Keratinocyte (primary cell): ENCODE measurements around the gene MLLT1. TPM values are rescaled to one million over a fixed set of nuclear protein-coding genes. Genes with fewer than 3 reads are reported as not detected.

Source experiments
- DNase-seq: peaks from one replicate; pipeline ENCODE4 v3.0.0-alpha.2; 2011; ENCODE audit warnings: low read depth, missing footprints, low spot score
- FAIRE-seq: peaks from 2 replicates; lab custom pipeline; 2011; peaks lifted over from hg19 to GRCh38; lab: Jason Lieb, UNC
- H2AFZ ChIP-seq: 2 replicates; pipeline ENCODE4 v1.6.0; 2012; ENCODE audit warnings: low read length, control low read depth, inconsistent platforms; ENCODE audit not compliant: control insufficient read depth
- H3K27ac ChIP-seq: 2 replicates; pipeline ENCODE4 v1.5.1; 2011; ENCODE audit warnings: low read length; ENCODE audit not compliant: control insufficient read depth, insufficient read depth
- H3K27me3 ChIP-seq: 3 replicates; pipeline ENCODE4 v1.6.0; 2011; ENCODE audit warnings: low read length; ENCODE audit not compliant: control insufficient read depth, insufficient read depth; ENCODE audit errors: extremely low read depth
- H3K36me3 ChIP-seq, 2 experiments: 2 replicates in 1 of 2; 3 replicates in 1 of 2; pipeline ENCODE4 v1.5.1; 2011; ENCODE audit warnings: low read length in 2 of 2, mild to moderate bottlenecking in 1 of 2; ENCODE audit not compliant: control insufficient read depth in 2 of 2, insufficient read depth in 2 of 2; ENCODE audit errors: extremely low read depth in 1 of 2
- H3K4me1 ChIP-seq: 3 replicates; pipeline ENCODE4 v1.5.1; 2011; ENCODE audit warnings: low read length; ENCODE audit not compliant: control insufficient read depth, insufficient read depth; ENCODE audit errors: extremely low read depth
- H3K4me2 ChIP-seq: 3 replicates; pipeline ENCODE4 v1.6.0; 2011; ENCODE audit warnings: low read depth, low read length; ENCODE audit not compliant: control insufficient read depth, insufficient read depth; ENCODE audit errors: extremely low read depth
- H3K4me3 ChIP-seq, 3 experiments: fragments of 200-600 bp in 1 of 3; sonication (generic) in 1 of 3; 2 replicates in 2 of 3; 3 replicates in 1 of 3; pipeline ENCODE4 v1.5.1; 2011 to 2016; ENCODE audit warnings: low read length in 3 of 3, mild to moderate bottlenecking in 3 of 3, control low read depth in 2 of 3, inconsistent platforms in 1 of 3, low read depth in 1 of 3, mixed read lengths in 1 of 3, mixed run types in 1 of 3, moderate library complexity in 1 of 3; ENCODE audit not compliant: control insufficient read depth in 2 of 3, insufficient read depth in 2 of 3; ENCODE audit errors: extremely low read depth in 1 of 3
- H3K79me2 ChIP-seq: 2 replicates; pipeline ENCODE4 v1.6.0; 2012; ENCODE audit warnings: low read length; ENCODE audit not compliant: control insufficient read depth, insufficient read depth
- H3K9ac ChIP-seq: 3 replicates; pipeline ENCODE4 v1.6.0; 2011; ENCODE audit warnings: low read length; ENCODE audit not compliant: control insufficient read depth, insufficient read depth; ENCODE audit errors: extremely low read depth
- H3K9me1 ChIP-seq: 3 replicates; pipeline ENCODE4 v1.6.0; 2011; ENCODE audit warnings: low read length; ENCODE audit not compliant: control insufficient read depth, insufficient read depth; ENCODE audit errors: extremely low read depth
- H3K9me3 ChIP-seq: 2 replicates; pipeline ENCODE4 v1.5.1; 2012; ENCODE audit warnings: low read depth, low read length; ENCODE audit not compliant: control insufficient read depth
- H4K20me1 ChIP-seq: 3 replicates; pipeline ENCODE4 v1.6.0; 2011; ENCODE audit warnings: low read length; ENCODE audit not compliant: control insufficient read depth, insufficient read depth; ENCODE audit errors: extremely low read depth
- EZH2 ChIP-seq: IDR thresholded peaks from one replicate; pipeline ENCODE4 v1.6.1; 2012; ENCODE audit warnings: inconsistent platforms, mild to moderate bottlenecking, low read length, moderate library complexity
- dilution Hi-C: fragments of 300-500 bp; cut with MboI; formaldehyde crosslinking; loops from one replicate; pipeline ENCODE4 v1.7.0; 2020; ENCODE audit warnings: low sequenced_read_pairs; ENCODE audit not compliant: extremely low pct_ligation_motif_present
- polyA plus RNA-seq, 5 experiments: library from polyadenylated mRNA; depleted of rRNA in 3 of 5; stranded (reverse) in 3 of 5; stranded (forward) in 1 of 5; unstranded in 1 of 5; fragments of >200 nt; gene quantifications; 1 replicate in 1 of 5; 2 replicates in 3 of 5; 3 replicates in 1 of 5; pipeline versions ENCODE4 v1.2.1 to v1.2.3, GENCODE V29; 2011 to 2012; ENCODE audit warnings: missing spikeins in 2 of 5, low read depth in 1 of 5, low replicate concordance in 1 of 5
- TF ChIP-seq, protein P1 (sequence below), 3 experiments: IDR thresholded peaks in 1 of 3; conservative IDR thresholded peaks in 1 of 3; optimal IDR thresholded peaks in 1 of 3; 2 replicates in 2 of 3; 3 replicates in 1 of 3; pipeline versions ENCODE3 to v1.5.1; 2011; ENCODE audit warnings: low read length in 3 of 3, mild to moderate bottlenecking in 3 of 3, moderate library complexity in 2 of 3, control low read depth in 1 of 3, inconsistent platforms in 1 of 3; ENCODE audit not compliant: insufficient read depth in 2 of 3; ENCODE audit errors: extremely low read depth in 1 of 3

MLLT1 gene
- polyA plus RNA-seq, 1 donor (not counting 4 experiments of a cell fraction or from before 2014, with no cell fraction given) = 8.3 TPM

DNA sequence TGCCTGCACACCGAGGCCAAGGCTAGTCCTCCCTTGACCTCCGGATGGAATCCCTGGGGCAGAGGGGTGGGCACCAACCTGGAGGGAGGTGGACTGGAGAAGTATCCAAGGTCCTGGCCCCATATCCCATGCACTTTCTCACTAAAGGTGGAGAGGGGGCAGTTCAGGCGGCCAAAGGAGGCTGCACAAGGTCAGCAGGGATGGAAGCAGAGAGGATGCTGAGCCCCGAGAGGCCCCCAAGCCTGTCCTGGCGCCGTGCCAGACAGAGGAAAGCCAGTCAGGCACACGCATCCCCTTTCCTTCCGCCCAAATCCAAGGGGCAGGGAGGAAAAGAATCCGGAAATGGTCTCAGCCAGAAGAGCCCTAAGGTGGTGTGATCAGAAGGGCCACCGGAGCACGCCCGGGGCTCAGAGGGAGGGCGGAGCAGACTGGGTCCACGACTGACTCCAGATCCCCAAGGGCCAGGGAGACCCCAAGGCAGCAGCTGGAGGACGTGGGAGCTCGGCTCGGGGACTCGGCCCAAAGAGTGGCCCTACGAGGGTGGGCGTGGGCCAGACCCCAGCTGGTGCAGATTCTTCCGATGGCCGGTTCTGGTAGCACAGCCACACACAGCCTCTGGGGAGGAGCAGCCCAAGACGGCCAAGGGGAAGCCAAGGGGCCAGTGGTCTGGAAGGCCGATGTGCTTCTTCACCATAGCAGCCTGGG is 60.0 kb downstream of the MLLT1 start:
- H3K79me2 ChIP-seq = peaks cover 2% of the 10 kb centered on the region
- H3K27me3 ChIP-seq = no peaks in the 10 kb centered on the region
- H2AFZ ChIP-seq = no peak overlapping the region
- H3K9me3 ChIP-seq = no peaks in the 10 kb centered on the region
- no peak for DNase-seq
- peaks cover 4% of the 10 kb centered on the region for H4K20me1 ChIP-seq
- H3K36me3 ChIP-seq = peaks cover 6 to 10% of the 10 kb centered on the region in 2 experiments
- FAIRE-seq = no peak
- H3K27ac ChIP-seq = no peak overlapping the region
- no peak overlapping the region for H3K4me2 ChIP-seq
- peaks cover 16% of the 10 kb centered on the region for H3K4me1 ChIP-seq
- H3K9ac ChIP-seq = no peak overlapping the region
- TF ChIP-seq, protein P1, sequence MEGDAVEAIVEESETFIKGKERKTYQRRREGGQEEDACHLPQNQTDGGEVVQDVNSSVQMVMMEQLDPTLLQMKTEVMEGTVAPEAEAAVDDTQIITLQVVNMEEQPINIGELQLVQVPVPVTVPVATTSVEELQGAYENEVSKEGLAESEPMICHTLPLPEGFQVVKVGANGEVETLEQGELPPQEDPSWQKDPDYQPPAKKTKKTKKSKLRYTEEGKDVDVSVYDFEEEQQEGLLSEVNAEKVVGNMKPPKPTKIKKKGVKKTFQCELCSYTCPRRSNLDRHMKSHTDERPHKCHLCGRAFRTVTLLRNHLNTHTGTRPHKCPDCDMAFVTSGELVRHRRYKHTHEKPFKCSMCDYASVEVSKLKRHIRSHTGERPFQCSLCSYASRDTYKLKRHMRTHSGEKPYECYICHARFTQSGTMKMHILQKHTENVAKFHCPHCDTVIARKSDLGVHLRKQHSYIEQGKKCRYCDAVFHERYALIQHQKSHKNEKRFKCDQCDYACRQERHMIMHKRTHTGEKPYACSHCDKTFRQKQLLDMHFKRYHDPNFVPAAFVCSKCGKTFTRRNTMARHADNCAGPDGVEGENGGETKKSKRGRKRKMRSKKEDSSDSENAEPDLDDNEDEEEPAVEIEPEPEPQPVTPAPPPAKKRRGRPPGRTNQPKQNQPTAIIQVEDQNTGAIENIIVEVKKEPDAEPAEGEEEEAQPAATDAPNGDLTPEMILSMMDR (optimal IDR thresholded peaks at IDR 0.05 in 1 of 3, IDR thresholded peaks at IDR 0.05 in 1 of 3, conservative IDR thresholded peaks at IDR 0.05 in 1 of 3; ENCODE audit: extremely low read depth in 1 of 3, insufficient read depth in 2 of 3, low read length in 3 of 3) = no peak
- TF ChIP-seq EZH2 = no peak
- dilution Hi-C loops = no loop called here
- peaks cover 3% of the 10 kb centered on the region for H3K9me1 ChIP-seq
- H3K4me3 ChIP-seq = no peak overlapping the region

DNA sequence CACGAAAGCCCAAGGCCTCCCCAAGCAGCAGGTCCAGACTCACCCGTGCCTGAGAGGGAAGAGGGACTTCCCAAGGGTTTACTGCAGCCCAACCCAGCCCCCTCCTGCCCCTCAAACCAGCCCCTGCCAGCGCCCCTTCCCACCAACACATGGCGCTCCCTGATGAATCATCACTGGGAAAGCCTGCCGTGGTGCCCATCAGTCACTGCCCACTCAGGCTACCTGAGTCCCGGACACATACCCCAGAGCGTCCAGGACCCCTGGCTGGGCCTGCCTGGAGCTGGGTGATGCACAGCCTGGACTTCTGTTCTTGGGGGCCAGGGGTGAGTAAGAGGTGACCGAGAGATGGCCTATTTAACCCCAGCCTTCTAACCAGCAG is 60.6 kb downstream of the MLLT1 start:
- H3K4me1 ChIP-seq = peaks cover 16% of the 10 kb centered on the region
- H3K27me3 ChIP-seq = no peaks in the 10 kb centered on the region
- dilution Hi-C loops = no loop called here
- no peak overlapping the region for H2AFZ ChIP-seq
- no peak overlapping the region for H3K9ac ChIP-seq
- peaks cover 4% of the 10 kb centered on the region for H4K20me1 ChIP-seq
- H3K27ac ChIP-seq = no peak overlapping the region
- no peak for DNase-seq
- FAIRE-seq = no peak
- H3K4me3 ChIP-seq = no peak overlapping the region
- TF ChIP-seq, protein P1 (optimal IDR thresholded peaks at IDR 0.05 in 1 of 3, IDR thresholded peaks at IDR 0.05 in 1 of 3, conservative IDR thresholded peaks at IDR 0.05 in 1 of 3; ENCODE audit: extremely low read depth in 1 of 3, insufficient read depth in 2 of 3, low read length in 3 of 3) = no peak
- no peak for TF ChIP-seq EZH2
- no peak overlapping the region for H3K4me2 ChIP-seq
- H3K9me1 ChIP-seq = peaks cover 3% of the 10 kb centered on the region
- H3K79me2 ChIP-seq = peaks cover 2% of the 10 kb centered on the region
- H3K36me3 ChIP-seq = peaks cover 6 to 10% of the 10 kb centered on the region in 2 experiments
- H3K9me3 ChIP-seq = no peaks in the 10 kb centered on the region
